SK-N-SH treated with all-trans-retinoic acid at 6 μM for 48 hours (cell line): ENCODE results near the gene SPATS2L.

Source experiments
- ATAC-seq: fragments of 200-7000 bp; cut with Tn5 transposase; 3 replicates; pipeline ENCODE4 v1.9.1; 2020; ENCODE audit warnings: mild to moderate bottlenecking, moderate library complexity
- ARNTL ChIP-seq: fragments of 450-650 bp; formaldehyde crosslinking; IDR thresholded peaks from 2 replicates; pipeline ENCODE4 v1.5.0; 2020; ENCODE audit warnings: low read depth, mild to moderate bottlenecking, moderate library complexity, borderline replicate concordance
- CREB5 ChIP-seq: fragments of 250-450 bp; sonication (Bioruptor Pico); IDR thresholded peaks from 2 replicates; pipeline ENCODE4 v1.5.1; 2020; ENCODE audit warnings: low read depth, mild to moderate bottlenecking, moderate library complexity
- CSDC2 ChIP-seq: fragments of 250-450 bp; sonication (Bioruptor Pico); IDR thresholded peaks from 2 replicates; pipeline ENCODE4 v1.5.0; 2020; ENCODE audit warnings: mild to moderate bottlenecking, moderate library complexity
- CSRNP3 ChIP-seq: fragments of 250-450 bp; sonication (Bioruptor Pico); IDR thresholded peaks from 2 replicates; pipeline ENCODE4 v1.5.1; 2021; ENCODE audit warnings: mild to moderate bottlenecking, moderate library complexity
- ESRRG ChIP-seq: fragments of 250-450 bp; sonication (Bioruptor Pico); IDR thresholded peaks from 2 replicates; pipeline ENCODE4 v1.6.1; 2021; ENCODE audit warnings: mild to moderate bottlenecking
- GLIS3 ChIP-seq: fragments of 250-450 bp; sonication (Bioruptor Pico); IDR thresholded peaks from 2 replicates; pipeline ENCODE4 v1.5.0; 2020; ENCODE audit warnings: mild to moderate bottlenecking, moderate library complexity
- ISL1 ChIP-seq: fragments of 250-450 bp; sonication (Bioruptor Pico); IDR thresholded peaks from 2 replicates; pipeline ENCODE4 v2.1.2; 2022; ENCODE audit warnings: mild to moderate bottlenecking, moderate library complexity
- OSR1 ChIP-seq: fragments of 250-450 bp; sonication (Bioruptor Pico); IDR thresholded peaks from 2 replicates; pipeline ENCODE4 v1.8.0; 2022; ENCODE audit warnings: moderate library complexity, mild to moderate bottlenecking, inconsistent platforms
- PATZ1 ChIP-seq: fragments of 250-450 bp; sonication (Bioruptor Pico); IDR thresholded peaks from 2 replicates; pipeline ENCODE4 v1.8.0; 2020; ENCODE audit warnings: mild to moderate bottlenecking, moderate library complexity, borderline replicate concordance
- PPARA ChIP-seq: fragments of 250-450 bp; sonication (Bioruptor Pico); IDR thresholded peaks from 2 replicates; pipeline ENCODE4 v1.5.0; 2020; ENCODE audit warnings: mild to moderate bottlenecking, borderline replicate concordance
- SNAI2 ChIP-seq: fragments of 250-450 bp; sonication (Bioruptor Pico); IDR thresholded peaks from 2 replicates; pipeline ENCODE4 v1.5.0; 2020; ENCODE audit warnings: mild to moderate bottlenecking, moderate library complexity
- TOX ChIP-seq: fragments of 250-450 bp; sonication (Bioruptor Pico); IDR thresholded peaks from 2 replicates; pipeline ENCODE4 v1.8.0; 2021; ENCODE audit warnings: mild to moderate bottlenecking, moderate library complexity, borderline replicate concordance
- TSHZ2 ChIP-seq: fragments of 250-450 bp; sonication (Bioruptor Pico); IDR thresholded peaks from 2 replicates; pipeline ENCODE4 v1.5.0; 2020; ENCODE audit warnings: mild to moderate bottlenecking, moderate library complexity
- ZC3H10 ChIP-seq: fragments of 250-450 bp; sonication (Bioruptor Pico); IDR thresholded peaks from 2 replicates; pipeline ENCODE4 v1.5.1; 2021; ENCODE audit warnings: mild to moderate bottlenecking, moderate library complexity
- ZFP3 ChIP-seq: fragments of 250-450 bp; sonication (Bioruptor Pico); IDR thresholded peaks from 2 replicates; pipeline ENCODE4 v1.5.0; 2020; ENCODE audit warnings: mild to moderate bottlenecking, moderate library complexity
- ZFP30 ChIP-seq: fragments of 450-650 bp; formaldehyde crosslinking; IDR thresholded peaks from 2 replicates; pipeline ENCODE4 v1.5.0; 2022; ENCODE audit warnings: mild to moderate bottlenecking, moderate library complexity
- ZNF565 ChIP-seq: fragments of 450-650 bp; formaldehyde crosslinking; conservative IDR thresholded peaks from 2 replicates; pipeline ENCODE4 v1.5.0; 2020; ENCODE audit warnings: low read depth, mild to moderate bottlenecking, moderate library complexity
- ZNF8 ChIP-seq: fragments of 450-650 bp; formaldehyde crosslinking; IDR thresholded peaks from 2 replicates; pipeline ENCODE4 v1.5.0; 2020; ENCODE audit warnings: mild to moderate bottlenecking, moderate library complexity

SPATS2L gene

GRCh38 chr2:200302940-200303727 is 3.4 kb upstream of the SPATS2L start:
- no peak for ATAC-seq
- TF ChIP-seq ESRRG (CRISPR knock-in tag) (no peak), ZC3H10 (no peak), PPARA (no peak), CSRNP3 (CRISPR knock-in tag) (no peak), ISL1 (no peak), PATZ1 (CRISPR knock-in tag) (no peak), ZFP3 (CRISPR knock-in tag) (no peak), ZNF8 (CRISPR knock-in tag) (no peak), ZFP30 (CRISPR knock-in tag) (no peak), ARNTL (CRISPR knock-in tag) (no peak), CREB5 (no peak), ZNF565 (no peak), SNAI2 (CRISPR knock-in tag) (no peak), TSHZ2 (no peak), CSDC2 (CRISPR knock-in tag) (no peak), TOX (CRISPR knock-in tag) (no peak), GLIS3 (CRISPR knock-in tag) (no peak), OSR1 (CRISPR knock-in tag) (no peak)

DNA sequence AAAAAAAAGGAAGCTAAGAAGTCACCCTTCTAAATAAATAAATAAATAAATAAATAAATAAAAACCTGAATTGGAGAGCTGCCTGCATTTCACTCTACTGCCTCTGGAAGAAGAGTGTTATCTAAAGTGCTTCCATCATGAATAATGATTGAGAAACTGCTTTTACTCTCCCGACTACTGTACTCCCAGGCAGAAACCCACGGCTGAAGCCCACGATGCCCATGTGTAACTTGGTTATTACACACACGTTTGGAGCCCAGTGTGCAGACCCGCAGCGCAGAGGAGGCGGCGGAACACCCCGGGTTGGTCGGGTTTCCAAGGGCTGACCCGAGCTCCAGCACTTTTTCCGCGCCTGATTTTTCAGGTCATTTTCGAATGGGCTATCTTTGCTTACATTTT is 697 bp upstream of the SPATS2L start:
- peak; percentile 47 for ATAC-seq
- TF ChIP-seq CSDC2 (CRISPR knock-in tag): no peak
- TF ChIP-seq ISL1: 0 out of 2 replicates have a peak, but pooled peaks have one; percentile 42

GRCh38 chr2:200306931-200307723 is 634 bp downstream of the SPATS2L start:
- peak; percentile 38 for ATAC-seq
- no peak for TF ChIP-seq ZNF565
- 0 out of 2 replicates have a peak, but pooled peaks have one; percentile 13 for TF ChIP-seq TSHZ2
